ENCODE results near the gene PPP2R5C. TPM values are rescaled to one million over a fixed set of nuclear protein-coding genes. Genes with fewer than 3 reads are reported as not detected.

PPP2R5C gene
- total RNA-seq, 2 experiments from 2014 or later = 252 to 268 TPM

- H3K9me3 Mint-ChIP-seq = no peaks in the 10 kb centered on the region
- H3K4me3 Mint-ChIP-seq = no peak overlapping the region
- intact Hi-C loops (cut with micrococcal nuclease) = no loop called here
- H3K4me1 Mint-ChIP-seq (ENCODE audit: low read depth) = peaks cover 25% of the 10 kb centered on the region
- ChIA-PET POLR2A (no interaction called here), CTCF (interaction anchor here (0.7 to 1.0 kb wide), 2 partner anchors 34 to 77 kb away, joined by 3 to 4 read pairs; no protein-coding TSS in a partner anchor)
- no peak for DNase-seq
- no peak overlapping the region for H3K27ac Mint-ChIP-seq
- peaks cover 15% of the 10 kb centered on the region for H3K36me3 Mint-ChIP-seq
- H3K27me3 Mint-ChIP-seq = no peaks in the 10 kb centered on the region
Measured at GRCh38 chr14:101774814-101775213, 13.3 kb downstream of the PPP2R5C start.

GRCh38 chr14:101775826-101776225, 14.3 kb downstream of the PPP2R5C start:
- ChIA-PET POLR2A (no interaction called here), CTCF (interaction anchor here (1.0 kb wide), 1 partner anchor 33 kb away, joined by 4 read pairs; no protein-coding TSS in a partner anchor)
- no peak overlapping the region for H3K27ac Mint-ChIP-seq
- no peak for DNase-seq
- no peaks in the 10 kb centered on the region for H3K9me3 Mint-ChIP-seq
- peaks cover 15% of the 10 kb centered on the region for H3K36me3 Mint-ChIP-seq
- no peak overlapping the region for H3K4me3 Mint-ChIP-seq
- intact Hi-C loops (cut with micrococcal nuclease) = no loop called here
- H3K27me3 Mint-ChIP-seq = no peaks in the 10 kb centered on the region
- peaks cover 31% of the 10 kb centered on the region for H3K4me1 Mint-ChIP-seq (ENCODE audit: low read depth)

- peaks cover 28% of the 10 kb centered on the region for H3K4me1 Mint-ChIP-seq (ENCODE audit: low read depth)
- H3K27me3 Mint-ChIP-seq = no peaks in the 10 kb centered on the region
- peaks cover 15% of the 10 kb centered on the region for H3K36me3 Mint-ChIP-seq
- CTCF ChIA-PET = no interaction called here
- intact Hi-C loops (cut with micrococcal nuclease) = no loop called here
- POLR2A ChIA-PET = interaction anchor here (1.0 kb wide), 1 partner anchor 16 kb away, joined by 4 read pairs; no protein-coding TSS in a partner anchor
- H3K9me3 Mint-ChIP-seq = no peaks in the 10 kb centered on the region
- H3K4me3 Mint-ChIP-seq = no peak overlapping the region
- H3K27ac Mint-ChIP-seq = no peak overlapping the region
- no peak for DNase-seq
Measured at GRCh38 chr14:101776344-101776743, 14.8 kb downstream of the PPP2R5C start.

- Mint-ChIP-seq H3K27me3 (no peaks in the 10 kb centered on the region), H3K4me1 (ENCODE audit: low read depth) (peaks cover 31% of the 10 kb centered on the region), H3K9me3 (peaks cover 9% of the 10 kb centered on the region), H3K27ac (no peak overlapping the region), H3K36me3 (peaks cover 16% of the 10 kb centered on the region), H3K4me3 (peak overlapping the region; percentile 63)
- DNase-seq = no peak
- CTCF ChIA-PET = interaction anchor here (0.7 to 1.5 kb wide), 2 partner anchors 9 to 30 kb away, joined by 3 to 9 read pairs; no protein-coding TSS in a partner anchor
- POLR2A ChIA-PET = interaction anchor here (1.0 to 1.1 kb wide), 2 partner anchors 10 to 44 kb away, joined by 3 to 4 read pairs; no protein-coding TSS in a partner anchor
- intact Hi-C loops (cut with micrococcal nuclease) = no loop called here
Measured at GRCh38 chr14:101780390-101780789, 18.9 kb downstream of the PPP2R5C start.

GRCh38 chr14:101780887-101781239, 19.4 kb downstream of the PPP2R5C start:
- intact Hi-C loops (cut with micrococcal nuclease) = no loop called here
- H3K9me3 Mint-ChIP-seq = peaks cover 9% of the 10 kb centered on the region
- CTCF ChIA-PET = interaction anchor here (0.7 to 1.5 kb wide), 2 partner anchors 10 to 31 kb away, joined by 3 to 9 read pairs; no protein-coding TSS in a partner anchor
- DNase-seq = no peak
- H3K4me1 Mint-ChIP-seq (ENCODE audit: low read depth) = peaks cover 31% of the 10 kb centered on the region
- no peak overlapping the region for H3K27ac Mint-ChIP-seq
- H3K27me3 Mint-ChIP-seq = no peaks in the 10 kb centered on the region
- peaks cover 16% of the 10 kb centered on the region for H3K36me3 Mint-ChIP-seq
- peak overlapping the region; percentile 63 for H3K4me3 Mint-ChIP-seq
- POLR2A ChIA-PET = interaction anchor here (0.6 to 1.1 kb wide), 4 partner anchors 10 to 98 kb away, joined by 3 to 4 read pairs (median 3); no protein-coding TSS in a partner anchor

- Mint-ChIP-seq H3K36me3 (peaks cover 17% of the 10 kb centered on the region), H3K27me3 (no peaks in the 10 kb centered on the region), H3K9me3 (peaks cover 9% of the 10 kb centered on the region), H3K27ac (no peak overlapping the region), H3K4me3 (peak overlapping the region; percentile 63), H3K4me1 (ENCODE audit: low read depth) (peaks cover 26% of the 10 kb centered on the region)
- ChIA-PET POLR2A (interaction anchor here (0.6 to 1.1 kb wide), 4 partner anchors 11 to 97 kb away, joined by 3 to 4 read pairs (median 3); no protein-coding TSS in a partner anchor), CTCF (interaction anchor here (0.7 to 1.5 kb wide), 2 partner anchors 11 to 31 kb away, joined by 3 to 9 read pairs; no protein-coding TSS in a partner anchor)
- peak; percentile 47 for DNase-seq
- intact Hi-C loops (cut with micrococcal nuclease) = no loop called here
Measured at GRCh38 chr14:101781240-101782061, 19.9 kb downstream of the PPP2R5C start.

GRCh38 chr14:101783260-101784016, 21.9 kb downstream of the PPP2R5C start:
- Mint-ChIP-seq H3K27ac (no peak overlapping the region), H3K4me1 (ENCODE audit: low read depth) (peaks cover 20% of the 10 kb centered on the region), H3K36me3 (peaks cover 10% of the 10 kb centered on the region), H3K9me3 (peaks cover 9% of the 10 kb centered on the region), H3K27me3 (no peaks in the 10 kb centered on the region), H3K4me3 (no peak overlapping the region)
- ChIA-PET POLR2A (interaction anchor here (1.0 to 2.0 kb wide), 2 partner anchors 31 to 40 kb away, joined by 3 to 6 read pairs; no protein-coding TSS in a partner anchor), CTCF (interaction anchor here (0.8 to 1.9 kb wide), 3 partner anchors 12 to 60 kb away, joined by 3 to 12 read pairs (median 4); no protein-coding TSS in a partner anchor)
- intact Hi-C loops (cut with micrococcal nuclease) = no loop called here
- no peak for DNase-seq

GRCh38 chr14:101784631-101785030, 23.1 kb downstream of the PPP2R5C start:
- DNase-seq = no peak
- ChIA-PET CTCF (interaction anchor here (1.5 to 1.9 kb wide), 2 partner anchors 13 to 59 kb away, joined by 3 to 12 read pairs; no protein-coding TSS in a partner anchor), POLR2A (interaction anchor here (1.0 to 2.0 kb wide), 2 partner anchors 29 to 39 kb away, joined by 3 to 6 read pairs; no protein-coding TSS in a partner anchor)
- Mint-ChIP-seq H3K27me3 (no peaks in the 10 kb centered on the region), H3K36me3 (peaks cover 9% of the 10 kb centered on the region), H3K4me3 (no peak overlapping the region), H3K4me1 (ENCODE audit: low read depth) (peaks cover 20% of the 10 kb centered on the region), H3K27ac (no peak overlapping the region), H3K9me3 (peaks cover 9% of the 10 kb centered on the region)
- intact Hi-C loops (cut with micrococcal nuclease) = no loop called here

GRCh38 chr14:101788016-101788635, 26.6 kb downstream of the PPP2R5C start:
- no peak for DNase-seq
- ChIA-PET CTCF (no interaction called here), POLR2A (no interaction called here)
- Mint-ChIP-seq H3K4me1 (ENCODE audit: low read depth) (peaks cover 40% of the 10 kb centered on the region), H3K4me3 (no peak overlapping the region), H3K27me3 (no peaks in the 10 kb centered on the region), H3K36me3 (peaks cover 11% of the 10 kb centered on the region), H3K27ac (no peak overlapping the region), H3K9me3 (peaks cover 9% of the 10 kb centered on the region)
- intact Hi-C loops (cut with micrococcal nuclease) = no loop called here

- POLR2A ChIA-PET = interaction anchor here (0.6 kb wide), 1 partner anchor 350 kb away, joined by 3 read pairs; no protein-coding TSS in a partner anchor
- CTCF ChIA-PET = interaction anchor here (1.1 kb wide), 1 partner anchor 18 kb away, joined by 3 read pairs; no protein-coding TSS in a partner anchor
- peaks cover 16% of the 10 kb centered on the region for H3K36me3 Mint-ChIP-seq
Measured at GRCh38 chr14:101789222-101789621, 27.7 kb downstream of the PPP2R5C start.

GRCh38 chr14:101790232-101790631, 28.7 kb downstream of the PPP2R5C start:
- Mint-ChIP-seq H3K4me3 (no peak overlapping the region), H3K4me1 (ENCODE audit: low read depth) (peaks cover 30% of the 10 kb centered on the region)
- intact Hi-C loops (cut with micrococcal nuclease) = no loop called here

More at GRCh38 chr14:101789222-101789621, 27.7 kb downstream of the PPP2R5C start:
- Mint-ChIP-seq H3K27ac (no peak overlapping the region), H3K9me3 (peaks cover 11% of the 10 kb centered on the region), H3K4me1 (ENCODE audit: low read depth) (peaks cover 34% of the 10 kb centered on the region), H3K4me3 (no peak overlapping the region), H3K27me3 (no peaks in the 10 kb centered on the region)
- DNase-seq = no peak
- intact Hi-C loops (cut with micrococcal nuclease) = no loop called here

More at GRCh38 chr14:101790232-101790631, 28.7 kb downstream of the PPP2R5C start:
- Mint-ChIP-seq H3K27me3 (no peaks in the 10 kb centered on the region), H3K36me3 (peaks cover 13% of the 10 kb centered on the region), H3K27ac (no peak overlapping the region), H3K9me3 (peaks cover 6% of the 10 kb centered on the region)
- no peak for DNase-seq
- ChIA-PET CTCF (no interaction called here), POLR2A (interaction anchor here (0.7 kb wide), 1 partner anchor 25 kb away, joined by 4 read pairs; no protein-coding TSS in a partner anchor)
